PC-9 (cell line): ENCODE data around the gene FAM120C. TPM values are rescaled to one million over a fixed set of nuclear protein-coding genes. Genes with fewer than 3 reads are reported as not detected.

Experiments
- BruUV-seq: library from RNA; stranded (reverse); fragments of 400-500 nt; replicated peaks from 2 replicates; lab custom pipeline; 2021; lab: Mats Ljungman, UMichigan
- CTCF ChIA-PET: fragments of 300-600 bp; sonication (Branson Sonifier 250); formaldehyde crosslinking; loops from one replicate; lab custom pipeline; 2022; ENCODE audit warnings: antibody characterized with exemption; lab: Charles Lee
- POLR2A ChIA-PET: fragments of 300-600 bp; sonication (Branson Sonifier 250); formaldehyde crosslinking; loops from one replicate; lab custom pipeline; 2022; ENCODE audit warnings: antibody characterized with exemption; ENCODE audit not compliant: unreplicated experiment; lab: Charles Lee
- DNase-seq, 2 experiments: peaks; one replicate each; pipeline versions ENCODE4 v3.0.0 to v3.0.0-alpha.2; 2015 to 2022; ENCODE audit warnings: mixed read lengths in 1 of 2
- H2AFZ ChIP-seq: fragments of 200-600 bp; sonication (generic); 2 replicates; pipeline ENCODE4 v1.8.1; 2017; ENCODE audit warnings: antibody characterized with exemption
- H3F3A ChIP-seq: fragments of 200-600 bp; sonication (generic); 2 replicates; pipeline ENCODE4 v1.8.1; 2017; ENCODE audit warnings: antibody characterized with exemption, mild to moderate bottlenecking, low read depth; ENCODE audit not compliant: insufficient read depth
- H3K27ac ChIP-seq: fragments of 200-600 bp; sonication (generic); 2 replicates; pipeline ENCODE4 v1.6.1; 2016; ENCODE audit warnings: mixed run types
- H3K27me3 ChIP-seq: fragments of 200-600 bp; sonication (generic); 2 replicates; pipeline ENCODE4 v1.6.1; 2016; ENCODE audit warnings: low read depth, mixed run types; ENCODE audit not compliant: insufficient read depth
- H3K36me3 ChIP-seq: fragments of 200-600 bp; sonication (generic); 2 replicates; pipeline ENCODE4 v1.6.1; 2016; ENCODE audit warnings: low read depth, mixed run types
- H3K4me1 ChIP-seq: fragments of 200-600 bp; sonication (generic); replicated peaks from 2 replicates; pipeline ENCODE4 v1.6.1; 2016; ENCODE audit warnings: mixed run types; ENCODE audit not compliant: insufficient read depth
- H3K4me2 ChIP-seq: fragments of 200-600 bp; sonication (generic); 2 replicates; pipeline ENCODE4 v1.6.1; 2017; ENCODE audit warnings: mixed run types
- H3K4me3 ChIP-seq: fragments of 200-600 bp; sonication (generic); 2 replicates; pipeline ENCODE4 v1.6.1; 2016; ENCODE audit warnings: mixed run types
- H3K79me2 ChIP-seq: fragments of 200-600 bp; sonication (generic); 2 replicates; pipeline ENCODE4 v1.6.1; 2017; ENCODE audit warnings: low read depth, mixed run types
- H3K9me2 ChIP-seq: fragments of 200-600 bp; sonication (generic); 2 replicates; pipeline ENCODE4 v1.8.1; 2017; ENCODE audit warnings: mild to moderate bottlenecking; ENCODE audit not compliant: insufficient read depth
- H3K9me3 ChIP-seq: fragments of 200-600 bp; sonication (generic); 2 replicates; pipeline ENCODE4 v1.8.1; 2016; ENCODE audit warnings: low read depth; ENCODE audit not compliant: insufficient read depth
- H4K20me1 ChIP-seq: fragments of 200-600 bp; sonication (generic); 2 replicates; pipeline ENCODE4 v1.8.1; 2017; ENCODE audit not compliant: insufficient read depth
- EZH2 ChIP-seq: fragments of 200-600 bp; sonication (generic); IDR thresholded peaks from 2 replicates; pipeline ENCODE4 v1.8.0; 2017; ENCODE audit warnings: antibody characterized with exemption, low read depth
- intact Hi-C: fragments of 100-400 bp; cut with micrococcal nuclease; formaldehyde crosslinking; loops from one replicate; pipeline ENCODE4 v1.10.0; 2022; ENCODE audit not compliant: unreplicated experiment
- total RNA-seq: library from RNA; stranded (reverse); gene quantifications from 2 replicates; pipeline ENCODE4 v1.2.3, GENCODE V29; 2021
- TF ChIP-seq, protein P1 (sequence below): fragments of 200-600 bp; sonication (generic); conservative IDR thresholded peaks from 2 replicates; pipeline ENCODE4 v1.6.1; 2017; ENCODE audit warnings: mixed run types, antibody characterized with exemption, mild to moderate bottlenecking, moderate library complexity

The FAM120C gene
- total RNA-seq, 1 experiment from 2014 or later, result 21.6 TPM

DNA sequence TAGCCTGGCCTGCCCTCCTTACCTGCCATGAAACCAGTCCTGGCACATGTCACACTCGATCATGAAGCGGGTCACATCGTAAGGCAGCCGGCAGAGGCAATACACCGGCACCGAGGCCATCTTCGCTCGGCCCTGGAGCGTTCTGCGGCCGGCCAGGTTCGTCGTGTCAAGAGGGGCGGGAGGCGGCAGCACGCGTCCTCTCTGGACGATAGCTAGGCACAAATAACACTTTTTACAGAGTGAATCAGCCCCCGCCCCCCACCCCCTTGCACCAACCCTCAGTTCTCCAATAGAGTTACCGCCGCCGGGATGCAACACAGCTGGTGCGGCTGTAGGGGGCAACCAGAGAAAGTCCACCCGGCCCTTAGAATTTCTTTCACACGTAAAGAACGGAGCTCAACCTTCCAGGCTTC is 140.4 kb downstream of the FAM120C start:
- H2AFZ ChIP-seq, result peak overlapping the region; percentile 93; the same call in 1 of the 2 replicates
- H3K4me1 ChIP-seq, result peaks cover 16% of the 10 kb centered on the region
- peaks cover 19% of the 10 kb centered on the region for H3K79me2 ChIP-seq
- CTCF ChIA-PET, result interaction anchor here (0.6 to 1.1 kb wide), 7 partner anchors 24 to 764 kb away, joined by 3 to 14 read pairs (median 5); partner anchors contain the start of gene FAM120C
- H3F3A ChIP-seq, result peaks cover 5% of the 10 kb centered on the region; the same call in 1 of the 2 replicates
- no peaks in the 10 kb centered on the region for H4K20me1 ChIP-seq
- H3K36me3 ChIP-seq, result no peaks in the 10 kb centered on the region; the same call in 1 of the 2 replicates
- peak overlapping the region; percentile 96 for H3K4me3 ChIP-seq
- DNase-seq, result peak; percentile 43 to 48
- H3K4me2 ChIP-seq, result peak overlapping the region; percentile 75
- TF ChIP-seq, protein P1, sequence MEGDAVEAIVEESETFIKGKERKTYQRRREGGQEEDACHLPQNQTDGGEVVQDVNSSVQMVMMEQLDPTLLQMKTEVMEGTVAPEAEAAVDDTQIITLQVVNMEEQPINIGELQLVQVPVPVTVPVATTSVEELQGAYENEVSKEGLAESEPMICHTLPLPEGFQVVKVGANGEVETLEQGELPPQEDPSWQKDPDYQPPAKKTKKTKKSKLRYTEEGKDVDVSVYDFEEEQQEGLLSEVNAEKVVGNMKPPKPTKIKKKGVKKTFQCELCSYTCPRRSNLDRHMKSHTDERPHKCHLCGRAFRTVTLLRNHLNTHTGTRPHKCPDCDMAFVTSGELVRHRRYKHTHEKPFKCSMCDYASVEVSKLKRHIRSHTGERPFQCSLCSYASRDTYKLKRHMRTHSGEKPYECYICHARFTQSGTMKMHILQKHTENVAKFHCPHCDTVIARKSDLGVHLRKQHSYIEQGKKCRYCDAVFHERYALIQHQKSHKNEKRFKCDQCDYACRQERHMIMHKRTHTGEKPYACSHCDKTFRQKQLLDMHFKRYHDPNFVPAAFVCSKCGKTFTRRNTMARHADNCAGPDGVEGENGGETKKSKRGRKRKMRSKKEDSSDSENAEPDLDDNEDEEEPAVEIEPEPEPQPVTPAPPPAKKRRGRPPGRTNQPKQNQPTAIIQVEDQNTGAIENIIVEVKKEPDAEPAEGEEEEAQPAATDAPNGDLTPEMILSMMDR, result no peak
- BruUV-seq, result no TSS peak
- POLR2A ChIA-PET, result interaction anchor here (0.6 to 0.7 kb wide), 3 partner anchors 30 to 328 kb away, joined by 3 to 4 read pairs (median 4); partner anchors contain the start of gene FAM120C
- intact Hi-C loops, result loop anchor here (5.0 kb wide), 1 partner anchor 400 kb away; the partner anchor contains the start of gene TSR2
- H3K9me3 ChIP-seq, result no peaks in the 10 kb centered on the region
- H3K9me2 ChIP-seq, result no peaks in the 10 kb centered on the region
- no peak overlapping the region for H3K27ac ChIP-seq
- no peaks in the 10 kb centered on the region for H3K27me3 ChIP-seq

GRCh38 chrX:54030329-54030728 is 152.7 kb downstream of the FAM120C start:
- Histone ChIP-seq H3K4me2 (no peak overlapping the region), H3K27me3 (no peaks in the 10 kb centered on the region), H2AFZ (no peak overlapping the region), H3F3A (no peaks in the 10 kb centered on the region), H4K20me1 (no peaks in the 10 kb centered on the region), H3K4me1 (no peaks in the 10 kb centered on the region), H3K27ac (no peak overlapping the region), H3K4me3 (no peak overlapping the region), H3K9me2 (no peaks in the 10 kb centered on the region), H3K36me3 (no peaks in the 10 kb centered on the region), H3K79me2 (no peaks in the 10 kb centered on the region), H3K9me3 (no peaks in the 10 kb centered on the region)
- ChIA-PET CTCF (no interaction called here), POLR2A (no interaction called here)
- intact Hi-C loops, result no loop called here
- TF ChIP-seq EZH2, result no peak
- TF ChIP-seq, protein P1, result no peak
- DNase-seq, result no peak
- no TSS peak for BruUV-seq

- Histone ChIP-seq H3K36me3 (no peaks in the 10 kb centered on the region), H4K20me1 (no peaks in the 10 kb centered on the region), H3K79me2 (no peaks in the 10 kb centered on the region), H3K27ac (no peak overlapping the region), H3K9me2 (no peaks in the 10 kb centered on the region), H3K9me3 (no peaks in the 10 kb centered on the region), H3K4me3 (no peak overlapping the region), H3K27me3 (no peaks in the 10 kb centered on the region), H2AFZ (no peak overlapping the region), H3K4me2 (no peak overlapping the region), H3F3A (no peaks in the 10 kb centered on the region), H3K4me1 (no peaks in the 10 kb centered on the region)
- ChIA-PET POLR2A (no interaction called here), CTCF (interaction anchor here (0.6 kb wide), 1 partner anchor 609 kb away, joined by 3 read pairs; no protein-coding TSS in a partner anchor)
- BruUV-seq, result no TSS peak
- no peak for TF ChIP-seq EZH2
- TF ChIP-seq, protein P1, result no peak
- DNase-seq, result no peak
- intact Hi-C loops, result no loop called here
Observed at GRCh38 chrX:54029529-54030143, 153.4 kb downstream of the FAM120C start.
